ENCODE measurements around the gene SLC1A7.
"Not testable (repeated sequence)": the region's sequence is repeated elsewhere in the genome, so short reads cannot be mapped to it uniquely, and the experiment has no call there.

Gene SLC1A7

DNA sequence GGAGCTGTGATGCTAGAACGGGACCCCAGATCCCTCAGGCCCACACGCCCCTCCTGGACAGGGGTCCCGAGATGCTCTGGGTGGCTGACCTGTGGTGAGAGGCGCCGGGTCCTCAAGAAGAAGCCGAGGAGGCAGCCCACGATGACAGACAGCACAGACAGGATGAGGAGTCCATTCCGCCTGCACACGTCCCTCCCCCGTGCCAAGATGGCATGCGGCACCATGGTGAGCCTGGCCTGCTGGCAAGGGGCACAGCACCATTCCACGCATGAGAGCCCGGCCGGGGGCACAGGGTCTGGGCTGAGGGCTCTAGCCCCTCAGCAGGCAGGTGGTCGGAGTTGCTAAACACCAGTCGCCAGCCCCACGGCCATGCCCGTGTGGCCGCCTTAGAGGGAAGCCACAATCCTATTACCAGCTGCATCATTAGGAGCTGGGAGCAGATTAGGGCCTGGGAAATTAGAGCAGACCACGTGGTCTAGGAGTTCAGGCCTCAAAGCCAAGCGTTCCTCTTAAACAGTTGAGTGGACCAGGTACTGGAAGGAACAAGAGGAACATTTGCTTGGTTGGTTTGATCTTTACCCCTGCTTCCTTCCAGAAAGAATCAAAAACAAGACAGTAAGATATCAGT is at the start of gene SLC1A7:
SLC1A7 (minus strand) TSS at position 413 of the 628 bp plus-strand sequence; CDS start at position 224, 189 bp downstream.
- no peaks in the 10 kb centered on the region; the same call in 1 of the 2 replicates for H3K9me3 ChIP-seq (ENCODE audit: control insufficient read depth, insufficient read depth, low read length)
- H3K36me3 ChIP-seq (ENCODE audit: insufficient read depth, low read length): no peaks in the 10 kb centered on the region
- H3K9ac ChIP-seq (ENCODE audit: low read depth, low read length): no peak within 1 kb of the TSS
- H3K4me1 ChIP-seq (ENCODE audit: insufficient read depth, low read length): peaks cover 3% of the 10 kb centered on the region; the same call in 1 of the 2 replicates

DNA sequence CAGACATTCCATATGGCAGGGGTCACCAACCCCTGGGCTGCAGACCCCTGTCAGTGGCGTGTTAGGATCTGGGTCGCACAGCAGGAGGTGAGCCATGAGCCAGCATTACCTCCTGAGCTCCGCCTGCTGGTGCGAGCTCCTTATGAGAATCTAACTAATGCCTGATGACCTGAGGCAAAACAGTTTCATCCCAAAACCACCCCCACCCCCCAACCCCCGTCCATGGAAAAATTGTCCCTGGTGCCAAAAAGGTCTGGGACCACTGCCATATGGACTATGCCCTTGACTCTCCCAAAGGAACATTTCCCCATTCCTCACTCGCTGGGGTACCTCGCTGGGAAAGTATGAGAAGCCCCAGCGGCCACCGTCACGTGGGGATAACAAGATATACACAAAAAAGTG is 47.8 kb upstream of the SLC1A7 start:
- Histone ChIP-seq H3K4me1 (ENCODE audit: insufficient read depth, low read length) (peaks cover 6% of the 10 kb centered on the region), H3K9me3 (ENCODE audit: control insufficient read depth, insufficient read depth, low read length) (no peaks in the 10 kb centered on the region), H3K36me3 (ENCODE audit: insufficient read depth, low read length) (no peaks in the 10 kb centered on the region), H3K9ac (ENCODE audit: low read depth, low read length) (no peak overlapping the region)

DNA sequence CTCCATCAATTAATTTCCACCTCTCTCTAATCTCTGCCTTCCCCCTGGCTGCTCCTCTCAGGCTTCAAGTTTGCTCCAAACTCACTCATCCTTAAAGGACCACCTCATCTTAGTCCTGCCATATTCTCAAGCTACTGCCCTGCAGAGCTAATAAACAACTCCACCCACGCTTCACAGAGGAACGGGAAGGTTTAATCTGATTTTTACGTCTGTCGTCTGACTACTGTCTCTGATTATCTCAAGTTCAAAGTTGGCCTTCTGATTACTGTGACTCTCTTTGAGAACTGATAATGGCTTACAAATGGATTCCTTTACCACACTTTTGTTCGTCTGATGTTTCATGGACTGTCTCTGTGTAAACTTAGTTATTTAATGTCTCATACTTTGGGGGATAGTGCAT is 46.6 kb upstream of the SLC1A7 start:
- Histone ChIP-seq H3K36me3 (ENCODE audit: insufficient read depth, low read length) (no peaks in the 10 kb centered on the region), H3K9ac (ENCODE audit: low read depth, low read length) (no peak overlapping the region), H3K9me3 (ENCODE audit: control insufficient read depth, insufficient read depth, low read length) (no peaks in the 10 kb centered on the region), H3K4me1 (ENCODE audit: insufficient read depth, low read length) (peaks cover 6% of the 10 kb centered on the region)

DNA sequence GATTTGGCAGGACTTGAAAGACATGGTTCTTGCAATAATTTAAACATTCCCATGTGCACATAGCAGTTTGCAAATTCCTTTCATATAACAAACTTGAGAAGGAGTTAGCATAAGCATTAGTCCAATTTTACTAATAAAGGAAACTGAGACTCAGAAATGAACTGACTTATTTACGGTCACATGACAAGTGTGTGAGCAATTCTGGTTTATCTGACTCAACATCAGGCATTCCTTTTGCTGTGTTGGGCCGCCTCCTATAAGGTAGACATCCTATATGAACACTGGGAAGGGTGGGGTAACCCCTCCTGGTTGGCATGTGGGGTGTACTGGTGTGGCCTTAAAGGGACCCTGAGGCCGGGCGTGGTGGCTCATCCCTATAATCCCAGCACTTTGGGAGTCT is 45.7 kb upstream of the SLC1A7 start:
- no peak overlapping the region for H3K9ac ChIP-seq (ENCODE audit: low read depth, low read length)
- no peaks in the 10 kb centered on the region for H3K9me3 ChIP-seq (ENCODE audit: control insufficient read depth, insufficient read depth, low read length)
- H3K36me3 ChIP-seq (ENCODE audit: insufficient read depth, low read length): no peaks in the 10 kb centered on the region
- H3K4me1 ChIP-seq (ENCODE audit: insufficient read depth, low read length): peaks cover 6% of the 10 kb centered on the region

DNA sequence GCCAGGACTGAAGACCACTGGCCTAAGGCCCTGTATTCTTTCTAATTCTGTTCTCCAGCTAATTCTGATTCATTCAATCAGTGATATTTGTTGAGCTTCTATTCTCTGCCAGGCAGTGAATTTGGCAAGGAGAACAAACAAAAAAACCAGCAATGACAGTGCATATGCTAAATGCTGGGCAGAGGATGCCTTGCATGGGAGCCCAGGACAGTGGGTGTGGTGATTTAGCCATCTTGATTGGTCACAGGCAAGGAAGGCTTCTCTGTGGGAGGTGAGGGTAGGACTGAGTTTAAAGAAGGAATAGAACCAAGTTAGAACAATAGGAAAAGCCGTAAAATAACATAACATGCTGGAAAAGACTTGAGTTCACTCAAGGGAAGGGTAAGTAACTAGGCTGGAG is 45.0 kb upstream of the SLC1A7 start:
- no peaks in the 10 kb centered on the region for H3K36me3 ChIP-seq (ENCODE audit: insufficient read depth, low read length)
- H3K9me3 ChIP-seq (ENCODE audit: control insufficient read depth, insufficient read depth, low read length): no peaks in the 10 kb centered on the region
- H3K9ac ChIP-seq (ENCODE audit: low read depth, low read length): no peak overlapping the region
- H3K4me1 ChIP-seq (ENCODE audit: insufficient read depth, low read length): peaks cover 6% of the 10 kb centered on the region

DNA sequence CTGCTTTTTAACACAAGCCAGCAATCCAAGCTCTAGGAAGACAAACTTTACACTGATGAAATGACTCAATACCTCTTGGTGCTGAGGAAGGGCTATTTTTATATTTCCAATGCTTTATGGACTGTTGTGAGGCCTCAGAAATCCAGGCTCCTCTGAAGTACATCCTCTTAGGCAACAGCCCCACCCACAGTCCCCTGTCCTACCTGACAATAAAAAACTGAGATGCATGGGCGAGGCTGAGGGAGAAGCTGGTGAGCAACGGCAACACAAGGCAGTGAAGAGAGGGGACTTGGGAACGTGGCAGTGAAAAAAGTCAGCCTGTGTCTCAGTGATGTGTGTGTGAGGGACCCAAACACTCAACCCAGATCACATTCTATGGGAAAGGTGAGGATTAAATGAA is 44.1 kb upstream of the SLC1A7 start:
- Histone ChIP-seq H3K9me3 (ENCODE audit: control insufficient read depth, insufficient read depth, low read length) (no peaks in the 10 kb centered on the region), H3K9ac (ENCODE audit: low read depth, low read length) (no peak overlapping the region), H3K36me3 (ENCODE audit: insufficient read depth, low read length) (no peaks in the 10 kb centered on the region), H3K4me1 (ENCODE audit: insufficient read depth, low read length) (peaks cover 6% of the 10 kb centered on the region)

DNA sequence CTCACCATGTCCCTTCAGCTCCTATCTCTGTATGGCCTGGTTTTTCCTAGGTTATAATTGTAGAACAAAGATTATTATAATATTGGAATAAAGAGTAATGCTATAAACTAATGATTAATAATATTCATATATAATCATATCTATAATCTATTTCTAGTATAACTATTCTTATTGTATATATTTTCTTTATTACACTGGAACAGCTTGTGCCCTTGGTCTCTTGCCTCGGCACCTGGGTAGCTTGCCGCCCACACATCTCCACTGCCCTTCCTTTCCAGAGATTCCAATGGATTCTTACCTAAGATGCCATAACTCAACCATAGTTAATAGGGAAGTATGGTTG is 43.5 kb upstream of the SLC1A7 start:
- not testable (repeated sequence) for H3K9me3 ChIP-seq (ENCODE audit: control insufficient read depth, insufficient read depth, low read length); H3K4me1 ChIP-seq (ENCODE audit: insufficient read depth, low read length); H3K9ac ChIP-seq (ENCODE audit: low read depth, low read length); H3K36me3 ChIP-seq (ENCODE audit: insufficient read depth, low read length)

DNA sequence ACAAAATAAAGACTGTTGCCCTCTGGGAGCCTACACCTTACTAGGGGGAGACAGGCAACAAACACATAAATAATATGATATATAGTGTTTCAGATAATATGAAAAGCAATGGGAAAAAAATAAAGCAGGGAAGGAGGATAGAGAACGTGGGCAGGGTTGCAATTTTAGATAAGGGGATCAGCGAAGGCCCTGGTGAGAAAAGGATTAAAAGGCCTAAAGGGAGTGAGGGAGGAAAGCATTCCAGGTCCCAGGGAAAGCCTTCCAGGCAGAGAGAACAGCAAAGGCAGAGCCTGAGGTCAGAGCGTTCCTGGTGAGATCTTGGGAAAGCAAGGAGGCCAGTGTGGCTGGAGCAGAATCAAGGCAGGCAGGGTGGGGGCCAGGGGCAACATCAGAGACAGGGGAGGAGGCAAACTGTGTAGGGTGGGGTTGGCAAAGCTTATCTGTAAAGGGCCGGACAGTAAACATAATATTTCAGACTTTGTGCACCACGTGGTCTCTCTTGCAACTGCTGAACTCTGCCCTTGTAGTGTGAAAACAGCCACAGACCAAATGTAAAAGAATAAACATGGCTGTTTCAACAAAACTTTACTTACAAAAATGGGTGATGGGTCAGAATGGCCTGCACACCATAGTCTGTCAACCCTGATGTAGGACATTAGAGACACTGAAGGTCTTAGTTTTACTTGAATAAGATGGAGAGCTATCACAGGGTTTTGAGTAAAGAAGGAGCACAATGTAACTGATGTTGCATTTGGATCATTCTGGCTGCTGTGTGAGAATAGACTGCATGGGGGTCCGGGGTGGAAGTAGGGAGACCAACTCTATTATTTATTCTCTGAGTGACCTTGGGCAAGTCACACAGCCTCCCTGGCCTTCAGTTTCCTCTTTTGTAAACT is 40.9 kb upstream of the SLC1A7 start:
- Histone ChIP-seq H3K9me3 (ENCODE audit: control insufficient read depth, insufficient read depth, low read length) (no peaks in the 10 kb centered on the region), H3K9ac (ENCODE audit: low read depth, low read length) (no peak overlapping the region), H3K36me3 (ENCODE audit: insufficient read depth, low read length) (no peaks in the 10 kb centered on the region), H3K4me1 (ENCODE audit: insufficient read depth, low read length) (peaks cover 2% of the 10 kb centered on the region)

DNA sequence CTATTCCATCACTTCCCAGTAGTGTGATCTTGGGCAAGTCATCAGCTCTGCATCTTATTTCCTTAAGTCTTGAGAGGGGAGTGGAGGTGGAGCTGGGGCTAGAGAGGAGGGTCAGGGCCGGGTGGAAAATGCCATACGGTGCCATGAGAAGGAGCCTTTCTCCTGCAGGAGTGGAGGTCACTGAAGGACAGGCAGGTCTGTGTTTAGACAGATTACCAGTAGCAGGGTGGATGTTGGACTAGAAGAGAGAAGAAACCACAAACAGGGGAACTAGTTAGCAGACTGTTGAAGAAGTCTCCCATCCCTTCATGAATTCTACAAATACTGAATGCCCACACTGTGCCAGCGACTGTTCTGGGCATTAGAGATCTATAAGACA is 40.3 kb upstream of the SLC1A7 start:
- Histone ChIP-seq H3K9ac (ENCODE audit: low read depth, low read length) (no peak overlapping the region), H3K36me3 (ENCODE audit: insufficient read depth, low read length) (no peaks in the 10 kb centered on the region), H3K9me3 (ENCODE audit: control insufficient read depth, insufficient read depth, low read length) (no peaks in the 10 kb centered on the region), H3K4me1 (ENCODE audit: insufficient read depth, low read length) (peaks cover 2% of the 10 kb centered on the region)

DNA sequence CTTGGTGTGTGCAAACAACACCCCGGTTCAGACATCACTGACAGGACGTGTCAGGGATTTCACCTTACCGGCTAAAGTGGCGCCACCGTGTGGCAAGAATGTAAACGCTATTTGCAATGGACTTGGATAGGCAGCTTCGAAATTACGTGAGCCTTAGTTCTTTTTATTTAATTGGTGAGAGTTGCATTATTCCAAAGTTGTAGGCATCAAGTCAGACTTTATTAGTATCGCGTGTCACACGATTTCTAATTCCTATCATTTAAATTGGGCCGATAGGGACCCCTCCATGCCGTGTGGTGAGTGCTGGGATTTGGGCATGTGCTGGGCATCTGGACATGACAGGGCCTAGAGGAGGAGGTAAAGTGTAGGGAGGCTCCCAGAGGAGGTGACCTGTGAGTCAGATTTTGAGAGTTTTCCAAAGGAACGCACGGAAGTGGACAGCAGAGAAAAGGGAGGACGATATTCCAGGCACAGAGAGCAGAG is 39.7 kb upstream of the SLC1A7 start:
- H3K36me3 ChIP-seq (ENCODE audit: insufficient read depth, low read length): no peaks in the 10 kb centered on the region
- H3K9ac ChIP-seq (ENCODE audit: low read depth, low read length): no peak overlapping the region
- no peaks in the 10 kb centered on the region for H3K9me3 ChIP-seq (ENCODE audit: control insufficient read depth, insufficient read depth, low read length)
- peaks cover 2% of the 10 kb centered on the region; the same call in 1 of the 2 replicates for H3K4me1 ChIP-seq (ENCODE audit: insufficient read depth, low read length)

DNA sequence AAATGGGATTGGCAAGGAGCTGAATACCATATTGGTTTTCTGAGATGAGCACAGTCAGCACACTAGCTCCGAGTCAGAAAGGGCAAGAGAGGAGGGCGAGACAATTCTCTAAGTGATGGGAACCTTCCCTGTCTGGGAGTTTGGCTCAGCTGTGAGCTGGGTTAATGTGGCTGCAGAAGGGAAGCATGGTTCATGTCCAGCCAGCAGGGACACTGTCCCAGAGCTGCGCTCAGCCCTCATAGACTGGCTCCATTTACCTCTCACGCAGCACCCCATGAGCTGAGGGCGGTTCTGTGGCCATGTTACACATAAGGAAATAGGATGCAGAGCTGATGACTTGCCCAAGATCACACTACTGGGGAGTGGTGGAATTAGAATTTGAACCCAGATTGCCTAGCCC is 38.5 kb upstream of the SLC1A7 start:
- no peak overlapping the region for H3K9ac ChIP-seq (ENCODE audit: low read depth, low read length)
- peaks cover 2% of the 10 kb centered on the region; the same call in 1 of the 2 replicates for H3K4me1 ChIP-seq (ENCODE audit: insufficient read depth, low read length)
- H3K36me3 ChIP-seq (ENCODE audit: insufficient read depth, low read length): no peaks in the 10 kb centered on the region
- H3K9me3 ChIP-seq (ENCODE audit: control insufficient read depth, insufficient read depth, low read length): no peaks in the 10 kb centered on the region

DNA sequence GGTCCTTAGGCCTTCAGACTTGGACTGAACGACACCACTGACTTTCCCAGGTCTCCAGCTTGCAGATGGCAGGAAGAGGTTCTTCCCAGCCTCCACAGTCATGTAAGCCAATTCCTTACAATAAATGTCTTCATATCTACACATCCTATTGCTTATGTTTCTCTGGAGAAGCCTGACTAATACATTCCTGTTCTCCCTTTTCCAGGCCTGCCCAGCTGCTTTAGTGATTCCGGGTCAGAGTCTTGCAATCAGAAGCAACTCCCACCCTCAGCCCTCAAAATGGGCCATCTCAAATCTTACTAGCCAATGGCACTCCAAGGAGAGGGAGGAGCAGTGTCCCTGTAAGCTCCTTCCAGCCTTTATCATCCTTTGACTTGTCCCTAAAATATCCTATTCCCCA is 37.8 kb upstream of the SLC1A7 start:
- H3K9ac ChIP-seq (ENCODE audit: low read depth, low read length): no peak overlapping the region
- peaks cover 7% of the 10 kb centered on the region; the same call in 1 of the 2 replicates for H3K4me1 ChIP-seq (ENCODE audit: insufficient read depth, low read length)
- H3K36me3 ChIP-seq (ENCODE audit: insufficient read depth, low read length): no peaks in the 10 kb centered on the region
- no peaks in the 10 kb centered on the region for H3K9me3 ChIP-seq (ENCODE audit: control insufficient read depth, insufficient read depth, low read length)

DNA sequence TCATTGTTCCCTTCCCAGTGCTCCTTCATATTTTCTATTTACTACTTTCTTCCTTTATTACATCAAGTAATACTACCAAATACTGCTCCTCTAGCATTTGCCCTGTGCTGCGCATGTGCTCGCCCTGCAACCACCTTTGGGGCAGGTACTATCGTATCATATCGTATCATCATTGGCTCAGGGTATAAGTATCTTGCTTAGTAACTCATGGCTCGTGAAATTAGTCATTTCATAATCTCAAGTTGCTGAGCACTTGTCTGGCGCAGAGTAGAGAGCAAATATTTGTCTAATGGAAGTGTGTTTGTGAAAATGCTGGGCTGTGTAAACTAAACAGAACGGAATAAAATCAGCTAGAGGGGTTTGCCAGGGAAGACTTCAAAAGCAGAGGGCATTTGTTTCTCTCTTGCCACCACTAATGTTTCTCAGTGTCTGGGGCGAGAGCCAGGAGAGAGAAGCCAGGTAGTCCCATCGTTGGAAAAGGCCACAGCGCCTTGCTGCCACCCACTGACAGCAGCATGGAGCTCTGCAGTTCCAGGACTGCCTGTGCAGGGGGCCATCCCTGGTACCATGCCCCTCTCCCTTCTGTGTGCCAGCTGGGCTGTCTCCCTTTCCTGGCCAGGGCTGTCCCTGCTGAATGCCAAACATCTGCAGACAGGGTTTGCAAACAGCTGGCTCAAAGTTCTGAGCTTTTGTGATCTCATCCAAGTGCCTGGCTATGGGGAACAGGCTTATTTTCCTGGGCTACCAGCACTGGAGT is 34.2 kb upstream of the SLC1A7 start:
- H3K9ac ChIP-seq (ENCODE audit: low read depth, low read length): no peak overlapping the region
- no peaks in the 10 kb centered on the region for H3K36me3 ChIP-seq (ENCODE audit: insufficient read depth, low read length)
- H3K9me3 ChIP-seq (ENCODE audit: control insufficient read depth, insufficient read depth, low read length): no peaks in the 10 kb centered on the region
- peaks cover 16% of the 10 kb centered on the region for H3K4me1 ChIP-seq (ENCODE audit: insufficient read depth, low read length)

Data from ES-I3 (cell line).